ENCODE measurements around the gene AK2.

Gene AK2

DNA sequence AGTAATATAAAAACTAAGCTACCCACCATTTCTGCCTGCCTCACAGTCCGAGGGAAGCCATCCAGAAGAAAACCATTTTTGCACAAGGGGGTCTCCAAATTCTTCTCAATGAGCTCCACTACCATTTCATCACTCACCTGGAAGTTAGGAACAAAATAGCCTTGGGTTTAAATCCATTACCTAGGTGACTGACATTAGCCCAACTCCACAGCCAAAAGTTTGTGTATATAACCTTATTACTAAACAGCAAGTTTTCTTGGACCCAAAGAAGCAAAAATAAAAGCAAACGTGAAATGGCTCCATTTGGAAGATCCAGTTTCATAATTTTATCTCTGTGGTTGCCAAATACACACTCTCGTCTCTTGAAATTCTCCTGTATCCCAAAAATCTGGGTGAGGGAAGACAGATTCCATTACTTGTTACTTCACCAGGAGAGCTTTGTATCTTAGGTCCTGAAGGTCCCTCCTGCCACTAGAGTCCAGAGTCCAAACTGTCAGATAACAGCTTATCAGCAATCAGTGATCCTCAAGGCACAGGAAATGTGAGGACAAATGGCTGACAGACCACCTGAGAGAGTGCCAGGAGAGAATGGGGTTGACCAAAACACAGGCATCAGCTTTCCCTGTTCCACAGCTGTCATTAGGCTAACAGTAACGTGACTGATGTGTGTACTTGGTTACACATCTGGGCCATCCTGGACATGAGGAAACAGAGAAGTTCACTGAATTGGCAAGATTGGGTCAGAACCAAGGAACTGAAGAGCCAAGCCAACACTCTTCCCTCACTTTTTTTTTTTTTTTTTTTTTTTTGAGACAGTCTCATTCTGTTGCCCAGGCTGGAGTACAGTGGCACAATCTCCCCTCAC lies 14.9 kb downstream of the AK2 start:
- no peak for DNase-seq

DNA sequence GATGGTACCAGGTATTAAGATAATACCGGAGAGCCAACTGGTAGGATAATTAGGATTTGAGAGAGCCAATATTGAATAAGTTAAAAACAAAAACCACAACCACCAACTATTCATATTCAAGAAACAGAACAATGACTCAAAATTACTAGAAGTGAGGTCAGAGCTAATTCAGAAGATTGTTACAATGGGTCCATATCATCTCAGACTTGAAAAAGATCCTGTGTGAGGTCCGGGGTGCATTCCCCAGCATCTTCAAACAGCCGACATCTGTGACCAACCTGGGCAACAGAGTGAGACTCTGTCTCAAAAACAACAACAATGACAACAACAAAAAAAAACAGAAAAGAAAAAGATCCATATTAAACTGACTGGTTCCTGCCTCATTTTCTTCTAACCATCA lies 18.6 kb downstream of the AK2 start:
- DNase-seq, result no peak

DNA sequence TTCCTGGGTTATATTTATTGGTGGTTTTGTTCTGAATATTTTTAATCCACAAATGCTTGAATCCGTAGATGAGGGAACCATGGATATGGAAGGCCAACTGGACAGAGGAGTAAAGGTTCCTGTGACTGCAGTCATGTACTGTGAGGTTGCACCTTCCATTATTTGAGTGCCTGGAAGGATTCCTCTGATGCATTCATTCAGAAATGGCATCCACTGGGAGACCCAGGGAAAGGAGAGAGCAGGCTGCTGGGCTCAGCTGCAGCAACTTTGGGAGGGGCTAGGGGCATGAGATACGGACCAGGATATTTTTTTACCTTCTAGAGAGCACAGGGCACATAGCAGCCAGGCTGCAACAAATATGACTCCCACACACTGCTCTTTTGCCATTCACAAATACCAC lies 19.5 kb downstream of the AK2 start:
- no peak for DNase-seq

DNA sequence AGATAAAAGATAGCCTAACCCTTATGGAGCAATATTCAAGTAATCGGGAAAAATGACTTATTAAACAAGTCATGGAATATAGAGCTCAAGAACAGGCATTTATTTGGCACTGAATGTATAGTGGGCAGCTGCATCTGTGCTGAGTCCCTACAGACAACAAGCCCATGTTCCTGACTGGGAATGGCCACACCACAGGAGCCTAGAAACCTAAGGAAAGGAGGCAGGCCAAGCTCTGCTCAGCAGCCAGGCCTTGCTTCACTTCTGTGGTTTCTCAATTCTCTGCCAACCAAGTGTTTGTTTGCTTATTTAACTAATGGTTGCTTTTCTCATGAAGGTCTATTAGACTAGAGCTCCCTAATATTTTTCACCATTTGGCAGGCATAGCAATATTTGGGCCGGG lies 21.5 kb downstream of the AK2 start:
- DNase-seq, result no peak

DNA sequence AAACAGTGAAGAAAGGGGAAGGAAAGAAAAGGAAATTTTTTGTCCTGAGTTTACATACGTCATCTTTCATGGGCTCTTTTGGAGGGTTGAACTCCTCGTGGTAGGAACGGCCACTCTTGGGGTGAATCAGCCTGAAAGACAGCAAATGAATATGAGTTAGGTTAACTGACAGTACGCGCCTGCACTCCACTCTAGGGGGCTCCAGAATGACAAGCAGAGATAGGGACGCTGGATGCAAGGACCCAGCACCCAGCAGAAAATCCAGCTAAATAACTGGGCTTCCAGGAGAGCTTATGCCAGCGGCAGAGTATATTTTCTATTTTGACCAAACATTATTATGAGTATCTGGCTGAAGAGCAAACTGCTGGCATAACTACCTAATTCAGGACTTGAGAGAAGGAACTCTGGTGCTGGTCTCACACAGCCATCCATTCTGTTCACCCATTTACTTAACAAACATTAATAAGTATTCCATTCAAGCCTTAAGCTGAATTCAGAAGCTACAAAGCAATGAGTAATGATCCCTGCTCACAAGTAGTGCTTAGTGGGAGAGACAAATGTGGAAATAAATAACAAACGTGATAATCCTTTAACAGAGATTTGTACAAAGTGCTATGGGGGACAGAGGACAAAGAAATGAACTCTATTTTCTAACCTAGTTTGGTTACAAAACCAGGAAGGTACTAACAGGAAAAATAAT lies 22.1 kb downstream of the AK2 start:
- no peak for DNase-seq

DNA sequence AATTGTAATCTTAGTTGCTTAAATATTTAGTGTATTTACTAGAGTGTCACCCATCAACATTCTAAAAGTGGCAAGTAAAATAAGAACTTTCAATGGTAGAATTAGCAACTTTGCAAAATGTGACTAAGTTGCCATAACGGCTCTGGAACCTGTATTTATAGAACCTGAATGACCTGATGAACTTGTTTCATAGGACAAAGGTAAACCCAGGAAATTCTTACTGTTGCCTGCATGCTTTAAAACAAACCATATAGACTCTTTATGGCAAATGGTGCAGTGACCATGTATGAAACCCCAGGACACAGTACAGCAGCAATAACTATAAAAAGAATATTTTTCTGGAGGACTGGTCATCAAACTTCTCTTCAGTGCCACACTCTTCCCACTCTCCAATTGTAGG lies 22.9 kb downstream of the AK2 start:
- no peak for DNase-seq

DNA sequence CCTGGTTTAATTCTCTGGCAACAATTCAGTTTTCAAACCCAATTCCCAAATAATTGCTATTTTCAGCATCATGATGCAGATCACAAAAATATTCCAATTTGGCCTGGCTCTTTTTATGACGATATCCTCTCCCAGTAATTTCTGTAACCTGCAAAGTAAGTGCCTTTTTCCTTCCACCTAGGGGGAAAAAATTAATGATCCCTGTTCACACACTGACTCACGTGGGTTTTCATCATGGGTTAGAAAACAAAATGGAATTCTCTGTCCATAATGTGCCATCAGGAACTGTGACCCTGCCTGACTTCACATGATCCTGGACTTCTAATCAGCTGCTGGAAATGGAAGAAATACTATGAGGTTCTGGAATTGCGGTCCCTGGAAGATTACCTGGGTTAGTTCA lies 24.5 kb downstream of the AK2 start:
- no peak for DNase-seq

DNA sequence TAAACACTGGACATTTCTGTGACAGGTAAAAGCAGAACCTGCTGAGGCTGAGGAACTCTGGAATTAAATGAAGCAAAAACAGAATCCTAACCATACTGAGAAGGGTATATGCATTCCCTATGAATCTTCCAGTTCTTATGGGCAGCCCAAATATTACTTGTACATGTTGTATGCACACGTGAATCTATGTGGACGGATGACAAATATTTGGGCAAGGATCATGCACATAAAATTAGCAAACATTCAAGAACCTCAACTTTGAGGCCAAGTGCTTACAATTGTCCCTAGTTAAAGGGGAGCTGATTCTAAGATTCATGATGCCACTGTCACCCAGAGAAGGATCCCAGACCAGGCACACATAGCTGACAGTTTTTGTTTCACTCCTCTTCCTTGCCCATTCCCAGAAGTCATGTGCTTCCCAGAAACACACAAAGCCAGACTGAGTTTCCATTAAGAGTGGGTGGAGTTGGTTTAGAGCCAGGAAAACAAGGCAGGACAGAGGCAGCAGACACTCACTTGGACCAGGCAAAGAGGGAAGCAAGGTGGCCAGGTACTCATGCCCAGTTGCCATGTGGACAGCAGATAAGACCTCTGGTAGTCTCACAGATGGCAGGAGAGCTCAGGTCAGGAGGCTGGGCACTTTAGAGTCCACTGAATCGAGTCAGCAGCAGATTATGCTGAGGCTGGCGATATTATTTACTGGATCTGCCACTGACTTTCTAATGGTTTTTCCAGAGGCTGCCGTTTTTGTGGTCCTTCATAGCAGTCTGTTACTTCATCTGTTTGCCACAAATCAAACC lies 25.6 kb downstream of the AK2 start:
- no peak for DNase-seq

DNA sequence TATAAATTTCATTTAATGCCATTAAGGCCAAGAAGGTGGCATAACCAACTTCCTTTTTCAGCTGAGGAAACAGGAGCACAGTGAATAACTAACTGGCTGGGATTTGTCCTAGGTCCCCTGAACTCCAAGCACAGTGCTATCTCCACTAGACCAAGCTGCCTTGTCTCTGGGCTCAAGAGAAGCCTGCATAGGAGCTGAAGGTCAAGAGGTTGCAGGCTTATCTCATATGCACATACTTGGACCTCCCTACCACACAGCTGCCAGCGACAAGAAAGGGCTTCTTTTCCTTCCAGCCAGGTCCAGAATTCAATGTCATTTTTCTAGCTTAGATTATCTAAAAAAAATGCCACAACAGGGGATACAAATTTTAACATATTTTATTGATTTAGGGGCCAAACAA lies 27.1 kb downstream of the AK2 start:
- DNase-seq, result no peak

DNA sequence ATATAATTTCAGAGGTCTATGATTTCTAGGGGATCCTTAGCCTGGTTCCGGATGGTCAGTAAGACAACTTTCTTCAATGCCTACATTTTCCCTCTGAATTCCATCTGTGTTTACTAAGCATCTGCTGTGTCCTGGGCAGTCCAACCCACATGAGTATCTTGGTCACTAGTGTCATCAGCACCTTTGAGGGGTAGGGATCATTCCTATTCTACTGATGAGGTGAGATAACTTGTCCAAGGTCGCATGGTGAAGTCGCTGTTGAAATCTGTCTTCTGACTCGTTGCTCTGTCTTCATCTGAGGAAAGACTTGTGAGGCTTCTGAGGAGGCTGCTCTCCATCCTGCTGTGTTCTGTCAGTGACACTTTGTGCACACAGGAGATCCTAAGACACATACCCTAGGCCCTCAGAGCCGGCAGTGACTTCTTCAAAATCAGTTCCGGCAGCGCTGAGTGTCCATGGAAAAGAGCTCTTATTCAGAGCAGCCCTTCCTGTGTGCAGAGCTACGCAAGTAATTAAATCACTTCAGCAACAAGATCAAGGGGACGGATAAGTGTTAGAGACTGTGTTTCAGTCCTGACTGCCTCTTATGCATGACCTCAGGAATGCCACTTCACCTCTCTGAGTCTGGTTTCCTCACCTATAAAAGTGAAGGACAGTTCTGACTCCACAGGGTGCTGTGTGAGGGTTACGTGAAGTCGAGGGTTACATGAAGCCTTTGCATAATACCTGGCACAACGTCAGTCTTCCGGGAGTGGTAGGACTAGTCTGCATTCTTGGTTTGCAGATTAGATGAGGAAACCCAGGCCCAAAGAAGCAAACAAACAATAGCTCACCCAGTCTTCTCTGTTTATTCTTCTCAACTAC lies 28.4 kb downstream of the AK2 start:
- DNase-seq, result no peak

DNA sequence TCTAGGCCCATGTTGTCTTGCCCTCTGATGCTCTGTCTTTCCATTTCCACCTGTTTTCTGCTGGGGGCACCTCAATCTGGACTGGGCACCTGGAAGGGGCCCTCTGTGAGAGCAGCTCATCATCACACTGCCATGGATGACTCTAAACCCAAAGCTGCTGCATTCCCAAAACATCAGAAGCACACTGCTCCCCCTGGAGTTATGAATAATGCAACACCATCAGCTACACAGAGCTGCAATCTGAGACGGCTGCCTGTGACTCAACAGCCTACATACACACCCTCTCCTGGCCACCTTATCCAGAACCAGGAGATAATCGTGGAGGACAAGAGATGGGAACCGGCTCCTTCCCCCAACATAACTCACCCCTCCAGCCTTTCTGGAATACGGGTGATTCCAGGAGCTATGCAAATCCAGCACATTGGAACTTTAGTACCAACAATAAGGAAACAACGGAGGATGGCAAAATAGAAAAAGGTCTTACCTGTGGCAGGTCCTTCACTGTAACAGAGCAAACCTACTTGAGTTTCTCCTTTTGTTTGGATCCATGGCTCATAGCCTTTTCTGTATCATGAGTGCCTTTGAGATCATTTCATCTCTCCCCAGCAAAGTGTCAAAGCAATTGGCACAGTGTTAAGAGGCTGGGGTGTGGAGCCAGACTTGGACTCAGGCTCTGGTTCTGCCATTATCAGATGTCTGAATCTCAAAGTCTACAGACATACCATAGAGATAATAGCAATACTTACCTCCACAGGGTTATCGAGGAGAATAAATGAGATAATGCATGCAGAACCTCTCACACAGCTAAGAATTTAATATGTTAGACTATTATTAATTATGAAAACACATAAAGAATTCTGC lies 29.3 kb downstream of the AK2 start:
- no peak for DNase-seq

DNA sequence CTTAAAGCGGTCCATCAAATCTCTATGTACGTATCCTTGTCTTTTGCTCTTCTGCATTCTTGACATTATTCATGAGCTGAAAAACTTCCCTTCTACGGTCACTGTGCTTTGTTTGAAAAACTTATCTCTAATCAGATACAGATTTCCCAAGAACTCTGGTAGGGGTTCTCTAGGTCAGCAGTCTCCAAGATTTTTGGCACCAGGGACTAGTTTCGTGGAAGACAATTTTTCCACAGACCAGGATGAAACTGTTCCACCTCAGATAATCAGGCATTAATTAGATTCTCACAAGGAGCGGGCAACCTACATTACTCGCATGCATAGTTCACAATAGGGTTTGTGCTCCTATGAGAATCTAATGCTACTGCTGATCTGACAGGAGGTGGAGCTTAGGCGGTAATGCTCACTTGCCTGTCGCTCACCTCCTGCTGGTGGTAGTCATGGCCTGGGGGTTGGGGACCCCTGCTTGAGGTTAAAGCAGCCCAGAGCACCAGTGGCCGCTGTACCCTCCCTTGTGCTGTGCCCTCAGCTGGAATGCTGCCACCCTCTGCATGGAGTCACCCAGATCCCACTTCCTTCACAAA lies 30.8 kb downstream of the AK2 start:
- no peak for DNase-seq

DNA sequence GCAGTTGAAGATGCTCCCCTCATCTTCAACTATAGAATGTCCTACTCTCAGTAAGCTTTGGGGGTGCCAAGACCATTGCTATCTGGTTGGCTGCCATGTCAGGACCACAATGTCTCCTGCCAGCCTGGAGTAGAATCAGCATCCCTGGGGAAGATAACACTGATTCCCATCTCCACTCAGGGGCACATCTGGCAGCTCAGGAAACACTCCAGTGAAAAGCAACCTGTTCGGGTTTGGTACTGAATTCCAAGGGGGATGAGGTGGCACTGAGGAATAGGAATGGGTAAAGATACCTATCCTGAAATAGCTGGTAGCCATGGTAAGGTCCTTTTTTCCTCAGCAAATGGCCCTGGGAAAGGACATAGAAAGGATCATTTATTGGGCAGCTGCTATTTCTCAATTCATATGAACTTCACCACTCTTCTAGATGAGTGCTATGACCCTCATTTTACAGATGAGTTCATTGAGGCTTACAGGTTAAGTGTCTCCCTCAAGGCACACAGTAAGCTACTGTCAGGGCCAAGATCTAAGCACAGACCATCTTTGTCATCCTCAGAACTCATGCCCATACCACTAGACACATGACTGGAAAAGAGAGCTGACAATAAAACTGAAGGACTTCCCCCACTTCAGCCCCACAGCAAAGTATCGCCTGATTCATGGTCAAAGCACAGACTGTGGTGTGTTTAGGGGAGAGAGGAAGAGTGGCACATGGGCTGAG lies 31.4 kb downstream of the AK2 start:
- no peak for DNase-seq

DNA sequence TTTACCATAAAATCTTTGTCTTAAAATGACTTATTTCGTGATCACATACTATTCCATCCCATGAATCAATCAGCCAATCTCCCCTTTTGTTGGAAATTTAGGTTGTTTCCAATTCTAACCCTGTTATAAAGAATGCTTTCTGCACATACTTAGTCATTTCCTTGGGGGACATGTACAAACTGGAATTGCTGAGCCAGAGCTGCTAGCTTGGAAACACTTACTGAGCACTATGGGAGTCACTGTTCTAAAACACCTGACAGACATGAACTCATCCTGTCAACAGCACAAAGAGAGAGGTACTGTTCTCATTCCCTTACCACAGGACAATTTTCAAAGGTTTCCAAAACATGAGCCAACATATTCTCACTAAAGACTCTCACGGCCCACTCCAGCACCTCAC lies 32.1 kb downstream of the AK2 start:
- DNase-seq, result no peak

DNA sequence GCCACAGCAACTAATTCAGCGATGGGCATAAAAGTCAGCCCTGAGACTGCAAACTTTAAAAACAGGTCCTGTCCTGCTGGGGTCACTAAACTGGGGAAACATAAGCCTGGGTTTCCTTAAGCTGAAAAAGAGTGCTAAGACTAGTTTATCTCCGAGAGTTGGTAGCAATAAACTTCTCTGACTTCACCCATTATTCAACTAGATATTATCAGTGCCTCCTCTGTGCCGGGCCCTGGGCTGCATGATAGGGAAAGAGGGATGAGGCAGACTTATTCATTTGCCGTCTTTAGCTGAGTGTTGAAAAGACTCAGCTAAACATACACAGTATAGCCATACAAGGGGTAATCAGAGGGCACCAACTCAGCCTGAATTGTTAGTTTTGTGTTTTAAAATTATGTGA lies 33.0 kb downstream of the AK2 start:
- DNase-seq, result no peak

DNA sequence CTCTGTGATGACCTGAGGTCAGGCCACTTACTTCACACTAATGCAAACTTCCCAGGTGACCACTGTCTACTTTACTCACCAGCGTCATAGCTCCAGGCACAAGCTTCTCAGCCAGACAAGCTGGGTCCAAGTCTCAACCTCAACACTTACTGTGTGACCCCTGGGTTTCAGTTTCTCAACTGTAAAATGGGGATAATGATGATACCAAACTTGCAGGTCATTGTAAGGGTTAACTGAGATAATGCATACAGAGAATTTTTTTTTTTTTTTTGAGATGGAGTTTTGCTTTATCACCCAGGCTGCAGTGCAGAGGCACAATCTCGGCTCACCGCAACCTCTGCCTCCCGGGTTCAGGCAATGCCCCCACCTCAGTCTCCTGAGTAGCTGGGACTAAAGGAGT lies 34.7 kb downstream of the AK2 start:
- no peak for DNase-seq

DNA sequence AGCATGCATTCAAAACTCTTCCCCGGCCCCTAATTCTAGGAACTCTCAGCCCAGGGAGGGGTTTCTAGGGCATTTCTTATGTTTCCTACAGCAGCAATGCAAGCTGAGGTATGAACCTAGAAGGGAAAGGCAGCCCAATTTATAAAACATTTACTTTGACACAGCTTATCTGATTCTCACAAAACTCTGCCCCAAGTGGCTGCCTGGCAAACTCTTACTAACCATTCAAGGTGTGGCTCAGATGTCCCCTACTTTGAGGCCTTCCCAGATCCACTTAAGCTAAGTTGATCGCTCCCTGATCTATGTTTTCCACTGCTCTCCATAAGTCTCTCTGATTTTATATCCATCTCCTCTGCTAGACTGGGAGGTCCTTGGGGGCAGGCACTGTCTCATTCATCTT lies 35.4 kb downstream of the AK2 start:
- no peak for DNase-seq

DNA sequence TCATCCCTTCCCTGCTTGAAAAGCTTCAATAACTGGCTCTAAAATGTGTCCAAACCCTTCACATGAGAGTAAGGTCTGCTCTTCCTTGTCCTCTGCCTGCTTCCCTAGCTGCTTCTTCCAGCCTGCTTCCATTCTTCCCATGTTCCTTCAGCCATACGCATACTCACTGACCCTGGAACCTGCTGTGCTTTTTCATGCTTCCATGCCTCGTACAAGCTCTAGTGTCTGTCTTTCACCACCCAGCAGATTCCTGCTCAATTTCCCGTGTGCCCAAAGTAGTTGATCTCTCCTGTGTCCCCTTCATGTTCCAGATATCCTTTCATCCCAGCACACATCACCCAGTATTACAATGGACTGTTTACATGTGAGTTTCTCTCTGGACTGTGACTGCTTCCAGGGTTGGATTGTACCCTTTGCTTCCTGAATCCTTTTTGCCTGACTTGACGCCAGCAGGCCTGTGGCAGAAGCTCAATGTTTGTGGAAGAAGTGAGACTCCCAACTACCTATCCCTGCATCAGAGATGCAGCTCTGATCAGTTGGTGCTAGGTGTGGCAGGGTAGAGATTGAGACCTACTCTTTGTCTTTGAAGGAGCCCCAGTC lies 36.2 kb downstream of the AK2 start:
- no peak for DNase-seq

DNA sequence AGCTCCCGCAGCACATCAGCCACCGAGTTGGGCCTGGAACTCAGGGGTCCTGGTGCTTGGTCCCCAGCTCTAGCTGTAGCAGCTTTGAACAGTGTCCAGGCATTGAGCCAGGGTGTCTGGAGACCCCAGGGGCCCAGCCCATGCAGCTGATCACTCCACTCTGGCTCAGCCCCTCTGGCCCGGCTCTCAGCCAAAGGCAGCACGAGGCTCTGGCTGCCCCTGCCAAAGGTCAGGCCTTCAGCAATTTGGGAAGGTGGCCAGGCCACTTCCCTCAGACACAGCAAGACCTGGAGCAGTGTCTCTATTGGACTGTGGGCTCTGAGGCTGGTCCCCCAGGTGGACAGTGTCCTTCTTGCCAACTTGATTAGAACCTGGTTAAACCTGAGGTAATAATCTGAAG lies 37.7 kb downstream of the AK2 start:
- DNase-seq, result no peak

DNA sequence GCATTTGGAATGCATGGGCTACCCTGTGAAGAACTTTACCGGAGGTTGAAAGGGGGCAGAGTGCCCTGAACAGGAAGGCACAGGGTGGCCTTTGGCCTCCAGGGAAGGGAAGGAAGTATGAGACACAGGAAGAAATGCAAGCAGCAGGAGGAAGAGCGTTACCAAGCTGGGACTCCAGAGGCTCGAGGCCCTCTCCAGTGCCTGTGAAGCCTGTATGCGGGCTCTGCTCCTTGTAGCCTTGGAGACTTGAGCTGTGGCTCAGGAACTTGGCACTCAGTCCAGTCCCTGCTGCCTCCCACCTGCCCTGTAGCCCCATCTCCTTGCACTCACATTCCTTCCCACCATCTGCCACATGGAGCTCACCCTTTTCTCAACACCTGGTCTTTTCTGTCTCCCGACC lies 38.6 kb downstream of the AK2 start:
- no peak for DNase-seq
